SK-N-SH (cell line): Measurements from ENCODE around the gene MRPS7. TPM values are rescaled to one million over a fixed set of nuclear protein-coding genes. Genes with fewer than 3 reads are reported as not detected.

Experiments
- CTCF ChIA-PET: fragments of 300-600, 350-600 bp; formaldehyde crosslinking; extraction: SDS; loops from one replicate; lab custom pipeline; 2021; lab: Yijun Ruan, JAX
- POLR2A ChIA-PET: fragments of 350-600 bp; sonication (Branson Sonifier 250); formaldehyde crosslinking; extraction: SDS; loops from one replicate; lab custom pipeline; 2020; ENCODE audit warnings: antibody characterized with exemption, inconsistent platforms; lab: Yijun Ruan, JAX
- DNase-seq: peaks from one replicate; pipeline ENCODE4 v3.0.0; 2012
- H2AFZ ChIP-seq: fragments of 200-600 bp; sonication (generic); 2 replicates; pipeline ENCODE4 v1.8.1; 2016; ENCODE audit warnings: antibody characterized with exemption, mild to moderate bottlenecking, low read depth
- H3F3A ChIP-seq: fragments of 200-600 bp; sonication (generic); replicated peaks from 2 replicates; pipeline ENCODE3; 2016; ENCODE audit warnings: antibody characterized with exemption, mild to moderate bottlenecking; ENCODE audit not compliant: insufficient read depth
- H3K27ac ChIP-seq, 2 experiments: fragments of 200-500 bp in 1 of 2; fragments of 200-600 bp in 1 of 2; sonication (Bioruptor generic) in 1 of 2; sonication (generic), shearing (Covaris generic) in 1 of 2; 2 replicates each; pipeline versions ENCODE4 v1.5.1 to v1.6.1; 2014 to 2016; ENCODE audit warnings: low read depth in 2 of 2, inconsistent platforms in 1 of 2, low read length in 1 of 2, mild to moderate bottlenecking in 1 of 2, mixed read lengths in 1 of 2
- H3K27me3 ChIP-seq: fragments of 200-600 bp; sonication (generic), shearing (Covaris generic); 2 replicates; pipeline ENCODE4 v1.6.1; 2016; ENCODE audit warnings: mixed run types; ENCODE audit not compliant: insufficient read depth
- H3K36me3 ChIP-seq, 2 experiments: fragments of 200-500 bp in 1 of 2; fragments of 200-600 bp in 1 of 2; sonication (Bioruptor generic) in 1 of 2; sonication (generic) in 1 of 2; replicated peaks in 1 of 2; 2 replicates each; pipeline versions ENCODE3 to v1.5.1; 2014 to 2016; ENCODE audit warnings: low read length in 1 of 2, mild to moderate bottlenecking in 1 of 2; ENCODE audit not compliant: insufficient read depth in 2 of 2, control insufficient read depth in 1 of 2
- H3K4me1 ChIP-seq, 2 experiments: fragments of 200-500 bp in 1 of 2; fragments of 200-600 bp in 1 of 2; sonication (Bioruptor generic) in 1 of 2; sonication (generic), shearing (Covaris generic) in 1 of 2; 2 replicates each; pipeline versions ENCODE4 v1.5.1 to v1.6.1; 2014 to 2016; ENCODE audit warnings: low read depth in 1 of 2, low read length in 1 of 2, mixed run types in 1 of 2; ENCODE audit not compliant: insufficient read depth in 2 of 2, control insufficient read depth in 1 of 2
- H3K4me2 ChIP-seq: fragments of 200-600 bp; sonication (generic), shearing (Covaris generic); 2 replicates; pipeline ENCODE4 v1.6.1; 2017; ENCODE audit warnings: mixed run types
- H3K4me3 ChIP-seq, 2 experiments: fragments of 200-500 bp in 1 of 2; fragments of 200-600 bp in 1 of 2; sonication (Bioruptor generic) in 1 of 2; sonication (generic), shearing (Covaris generic) in 1 of 2; 2 replicates each; pipeline versions ENCODE4 v1.5.1 to v1.8.1; 2014 to 2016; ENCODE audit warnings: low read depth in 2 of 2, inconsistent platforms in 1 of 2, low read length in 1 of 2, mild to moderate bottlenecking in 1 of 2, mixed read lengths in 1 of 2, moderate library complexity in 1 of 2
- H3K79me2 ChIP-seq: fragments of 200-600 bp; sonication (generic); 2 replicates; pipeline ENCODE4 v1.8.1; 2017; ENCODE audit warnings: mild to moderate bottlenecking; ENCODE audit not compliant: insufficient read depth
- H3K9ac ChIP-seq: fragments of 200-600 bp; sonication (generic); 2 replicates; pipeline ENCODE4 v1.6.1; 2017; ENCODE audit warnings: mixed run types
- H3K9me2 ChIP-seq: fragments of 200-600 bp; sonication (generic); 2 replicates; pipeline ENCODE4 v1.6.1; 2017; ENCODE audit warnings: mixed run types
- H3K9me3 ChIP-seq: fragments of 200-600 bp; sonication (generic); 2 replicates; pipeline ENCODE4 v1.6.1; 2017; ENCODE audit warnings: mixed run types, mild to moderate bottlenecking, moderate library complexity
- H4K20me1 ChIP-seq: fragments of 200-600 bp; sonication (generic); 2 replicates; pipeline ENCODE4 v1.6.1; 2017; ENCODE audit warnings: mild to moderate bottlenecking, mixed run types; ENCODE audit not compliant: insufficient read depth
- EZH2phosphoT487 ChIP-seq: fragments of 200-600 bp; sonication (generic); IDR thresholded peaks from 2 replicates; pipeline ENCODE4 v1.6.1; 2017; ENCODE audit warnings: low read depth, mixed run types, mild to moderate bottlenecking, antibody characterized with exemption, moderate library complexity, borderline replicate concordance
- FOSL2 ChIP-seq: IDR thresholded peaks from 2 replicates; pipeline ENCODE4 v1.4.0; 2012; ENCODE audit warnings: low read depth, mild to moderate bottlenecking, moderate library complexity, borderline replicate concordance
- FOXJ3 ChIP-seq: sonication (generic); formaldehyde crosslinking; IDR thresholded peaks from 2 replicates; pipeline ENCODE4 v1.5.1; 2020; ENCODE audit warnings: mild to moderate bottlenecking, missing genetic modification reagents
- FOXM1 ChIP-seq: IDR thresholded peaks from 2 replicates; pipeline ENCODE4 v1.4.0; 2012; ENCODE audit warnings: low read depth, mild to moderate bottlenecking
- GATA2 ChIP-seq: sonication (generic); formaldehyde crosslinking; IDR thresholded peaks from 2 replicates; pipeline ENCODE4 v1.5.0; 2020; ENCODE audit warnings: mild to moderate bottlenecking, missing genetic modification reagents
- MEF2A ChIP-seq: IDR thresholded peaks from 2 replicates; pipeline ENCODE4 v1.4.0; 2012; ENCODE audit warnings: low read depth, borderline replicate concordance
- MXI1 ChIP-seq: IDR thresholded peaks from 2 replicates; pipeline ENCODE4 v1.6.1; 2012; ENCODE audit warnings: mild to moderate bottlenecking, low read depth, low read length, improper control_type of control experiment
- NFIC ChIP-seq: IDR thresholded peaks from 2 replicates; pipeline ENCODE4 v1.4.0; 2012; ENCODE audit warnings: borderline replicate concordance
- POLR2AphosphoS5 ChIP-seq: IDR thresholded peaks from 2 replicates; pipeline ENCODE4 v1.6.1; 2012; ENCODE audit warnings: low read depth, low read length
- RCOR1 ChIP-seq: fragments of 150-350 bp; IDR thresholded peaks from 2 replicates; pipeline ENCODE4 v1.6.1; 2017; ENCODE audit warnings: antibody characterized with exemption, low read length
- RFX5 ChIP-seq: IDR thresholded peaks from 2 replicates; pipeline ENCODE4 v1.6.1; 2012; ENCODE audit warnings: mild to moderate bottlenecking, improper control_type of control experiment, low read length
- RXRA ChIP-seq: IDR thresholded peaks from 2 replicates; pipeline ENCODE4 v1.4.0; 2012; ENCODE audit warnings: low read depth, mild to moderate bottlenecking, borderline replicate concordance
- SIN3A ChIP-seq: IDR thresholded peaks from 2 replicates; pipeline ENCODE4 v1.6.1; 2012; ENCODE audit warnings: low read depth, mild to moderate bottlenecking, low read length, moderate library complexity, borderline replicate concordance
- SMC3 ChIP-seq: IDR thresholded peaks from 2 replicates; pipeline ENCODE4 v1.6.1; 2012; ENCODE audit warnings: low read depth, low read length, improper control_type of control experiment
- TCF12 ChIP-seq: IDR thresholded peaks from 2 replicates; pipeline ENCODE4 v1.4.0; 2012
- TEAD4 ChIP-seq: IDR thresholded peaks from 2 replicates; pipeline ENCODE4 v1.4.0; 2012; ENCODE audit warnings: mild to moderate bottlenecking, borderline replicate concordance; ENCODE audit not compliant: insufficient read depth
- WGBS: methylation state at CpG from one replicate; pipeline ENCODE4 v1.1.6; 2017; ENCODE audit warnings: low lambda C conversion rate; 5-methylcytosine and 5-hydroxymethylcytosine counted together
- polyA plus RNA-seq, 3 experiments: library from polyadenylated mRNA; depleted of rRNA; stranded (reverse); fragments of >200 nt; gene quantifications; 2 replicates each; pipeline ENCODE4 v1.2.3, GENCODE V29; 2012
- TF ChIP-seq, protein P1 (sequence below): IDR thresholded peaks from 2 replicates; pipeline ENCODE4 v1.4.0; 2012; ENCODE audit warnings: low read depth, borderline replicate concordance
- TF ChIP-seq, protein P2 (sequence below): IDR thresholded peaks from 2 replicates; pipeline ENCODE4 v1.4.0; 2012; ENCODE audit warnings: low read depth, borderline replicate concordance
- TF ChIP-seq, protein P3 (sequence below): fragments of 200-600 bp; sonication (generic); IDR thresholded peaks from 2 replicates; pipeline ENCODE4 v1.6.1; 2017; ENCODE audit warnings: antibody characterized with exemption, mild to moderate bottlenecking, moderate library complexity
- TF ChIP-seq, protein P4 (sequence below): fragments of 150-350 bp; IDR thresholded peaks from 2 replicates; pipeline ENCODE4 v1.6.1; 2016; ENCODE audit warnings: mild to moderate bottlenecking, low read depth, low read length
- TF ChIP-seq, protein P5 (sequence below): fragments of 150-350 bp; IDR thresholded peaks from 2 replicates; pipeline ENCODE4 v1.6.1; 2017; ENCODE audit warnings: antibody characterized with exemption, low read length, low read depth, borderline replicate concordance

MRPS7 gene
- polyA plus RNA-seq, 1 of the 3 experiments (the other 2 are of a cell fraction): 82.8 TPM

DNA sequence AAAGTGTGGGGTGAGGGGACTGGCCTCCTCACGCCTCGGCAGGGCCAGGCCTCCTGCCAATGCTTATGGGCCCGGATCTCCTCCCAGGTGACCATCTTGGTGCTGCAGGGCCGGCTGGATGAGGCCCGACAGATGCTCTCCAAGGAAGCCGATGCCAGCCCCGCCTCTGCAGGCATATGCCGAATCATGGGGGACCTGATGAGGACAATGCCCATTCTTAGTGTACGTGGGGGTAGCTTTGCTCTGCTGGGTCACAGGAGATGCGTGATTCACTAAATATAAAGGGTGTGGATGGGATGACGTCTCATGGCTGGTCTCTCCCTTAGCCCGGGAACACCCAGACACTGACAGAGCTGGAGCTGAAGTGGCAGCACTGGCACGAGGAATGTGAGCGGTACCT is 36.7 kb upstream of the MRPS7 start (continued):
- TF ChIP-seq MEF2A: no peak
- TF ChIP-seq, protein P1, sequence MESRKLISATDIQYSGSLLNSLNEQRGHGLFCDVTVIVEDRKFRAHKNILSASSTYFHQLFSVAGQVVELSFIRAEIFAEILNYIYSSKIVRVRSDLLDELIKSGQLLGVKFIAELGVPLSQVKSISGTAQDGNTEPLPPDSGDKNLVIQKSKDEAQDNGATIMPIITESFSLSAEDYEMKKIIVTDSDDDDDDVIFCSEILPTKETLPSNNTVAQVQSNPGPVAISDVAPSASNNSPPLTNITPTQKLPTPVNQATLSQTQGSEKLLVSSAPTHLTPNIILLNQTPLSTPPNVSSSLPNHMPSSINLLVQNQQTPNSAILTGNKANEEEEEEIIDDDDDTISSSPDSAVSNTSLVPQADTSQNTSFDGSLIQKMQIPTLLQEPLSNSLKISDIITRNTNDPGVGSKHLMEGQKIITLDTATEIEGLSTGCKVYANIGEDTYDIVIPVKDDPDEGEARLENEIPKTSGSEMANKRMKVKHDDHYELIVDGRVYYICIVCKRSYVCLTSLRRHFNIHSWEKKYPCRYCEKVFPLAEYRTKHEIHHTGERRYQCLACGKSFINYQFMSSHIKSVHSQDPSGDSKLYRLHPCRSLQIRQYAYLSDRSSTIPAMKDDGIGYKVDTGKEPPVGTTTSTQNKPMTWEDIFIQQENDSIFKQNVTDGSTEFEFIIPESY: no peak

DNA sequence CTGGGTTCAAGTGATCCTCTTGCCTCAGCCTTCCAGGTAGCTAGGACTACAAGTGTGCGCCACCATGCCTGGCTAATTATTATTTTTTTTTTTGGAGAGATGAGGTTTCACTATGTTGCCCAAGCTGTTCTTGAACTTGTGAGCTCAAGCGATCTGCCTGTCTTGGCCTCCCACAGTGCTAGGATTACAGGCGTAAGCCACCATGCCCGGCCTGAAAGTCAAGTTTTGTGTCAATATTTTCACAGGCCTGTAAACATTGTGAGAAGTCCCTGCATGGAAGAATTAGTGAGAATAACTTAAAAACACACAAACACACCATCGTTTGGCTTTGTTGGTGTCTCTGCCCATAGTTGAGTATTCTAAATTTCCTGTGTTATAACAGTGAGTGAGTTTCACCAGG is 34.0 kb upstream of the MRPS7 start:
- Histone ChIP-seq H3K9me3 (no peaks in the 10 kb centered on the region), H3K9ac (no peak overlapping the region), H4K20me1 (no peaks in the 10 kb centered on the region), H3K4me3 (no peak overlapping the region), H3K4me2 (no peak overlapping the region), H3K27me3 (no peaks in the 10 kb centered on the region), H3K79me2 (peaks cover 7% of the 10 kb centered on the region; the same call in 1 of the 2 replicates), H2AFZ (no peak overlapping the region), H3K4me1 (no peaks in the 10 kb centered on the region), H3K27ac (no peak overlapping the region), H3K36me3 (peaks cover 50 to 60% of the 10 kb centered on the region in 2 experiments), H3K9me2 (no peaks in the 10 kb centered on the region), H3F3A (no peaks in the 10 kb centered on the region)
- ChIA-PET POLR2A (interaction anchor here (0.6 kb wide), 1 partner anchor 24 kb away, joined by 5 read pairs; no protein-coding TSS in a partner anchor), CTCF (interaction anchor here (1.2 to 6.7 kb wide), 4 partner anchors 12 to 197 kb away, joined by 3 to 79 read pairs (median 4); no protein-coding TSS in a partner anchor)
- 95% methylated on average over 5 of the region's 5 CpGs for WGBS
- DNase-seq: no peak
- TF ChIP-seq RCOR1 (no peak), TCF12 (no peak), FOXM1 (no peak), SIN3A (no peak), NFIC (no peak), POLR2AphosphoS5 (no peak), MXI1 (no peak), TEAD4 (no peak), EZH2phosphoT487 (no peak), FOXJ3 (CRISPR knock-in tag) (no peak), SMC3 (no peak), RFX5 (no peak), RXRA (no peak), GATA2 (CRISPR knock-in tag) (no peak), FOSL2 (no peak)
- TF ChIP-seq, protein P2, sequence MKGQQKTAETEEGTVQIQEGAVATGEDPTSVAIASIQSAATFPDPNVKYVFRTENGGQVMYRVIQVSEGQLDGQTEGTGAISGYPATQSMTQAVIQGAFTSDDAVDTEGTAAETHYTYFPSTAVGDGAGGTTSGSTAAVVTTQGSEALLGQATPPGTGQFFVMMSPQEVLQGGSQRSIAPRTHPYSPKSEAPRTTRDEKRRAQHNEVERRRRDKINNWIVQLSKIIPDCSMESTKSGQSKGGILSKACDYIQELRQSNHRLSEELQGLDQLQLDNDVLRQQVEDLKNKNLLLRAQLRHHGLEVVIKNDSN: no peak
- TF ChIP-seq, protein P3, sequence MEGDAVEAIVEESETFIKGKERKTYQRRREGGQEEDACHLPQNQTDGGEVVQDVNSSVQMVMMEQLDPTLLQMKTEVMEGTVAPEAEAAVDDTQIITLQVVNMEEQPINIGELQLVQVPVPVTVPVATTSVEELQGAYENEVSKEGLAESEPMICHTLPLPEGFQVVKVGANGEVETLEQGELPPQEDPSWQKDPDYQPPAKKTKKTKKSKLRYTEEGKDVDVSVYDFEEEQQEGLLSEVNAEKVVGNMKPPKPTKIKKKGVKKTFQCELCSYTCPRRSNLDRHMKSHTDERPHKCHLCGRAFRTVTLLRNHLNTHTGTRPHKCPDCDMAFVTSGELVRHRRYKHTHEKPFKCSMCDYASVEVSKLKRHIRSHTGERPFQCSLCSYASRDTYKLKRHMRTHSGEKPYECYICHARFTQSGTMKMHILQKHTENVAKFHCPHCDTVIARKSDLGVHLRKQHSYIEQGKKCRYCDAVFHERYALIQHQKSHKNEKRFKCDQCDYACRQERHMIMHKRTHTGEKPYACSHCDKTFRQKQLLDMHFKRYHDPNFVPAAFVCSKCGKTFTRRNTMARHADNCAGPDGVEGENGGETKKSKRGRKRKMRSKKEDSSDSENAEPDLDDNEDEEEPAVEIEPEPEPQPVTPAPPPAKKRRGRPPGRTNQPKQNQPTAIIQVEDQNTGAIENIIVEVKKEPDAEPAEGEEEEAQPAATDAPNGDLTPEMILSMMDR: no peak
- TF ChIP-seq, protein P4, sequence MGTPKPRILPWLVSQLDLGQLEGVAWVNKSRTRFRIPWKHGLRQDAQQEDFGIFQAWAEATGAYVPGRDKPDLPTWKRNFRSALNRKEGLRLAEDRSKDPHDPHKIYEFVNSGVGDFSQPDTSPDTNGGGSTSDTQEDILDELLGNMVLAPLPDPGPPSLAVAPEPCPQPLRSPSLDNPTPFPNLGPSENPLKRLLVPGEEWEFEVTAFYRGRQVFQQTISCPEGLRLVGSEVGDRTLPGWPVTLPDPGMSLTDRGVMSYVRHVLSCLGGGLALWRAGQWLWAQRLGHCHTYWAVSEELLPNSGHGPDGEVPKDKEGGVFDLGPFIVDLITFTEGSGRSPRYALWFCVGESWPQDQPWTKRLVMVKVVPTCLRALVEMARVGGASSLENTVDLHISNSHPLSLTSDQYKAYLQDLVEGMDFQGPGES: no peak
- TF ChIP-seq, protein P1: no peak
- TF ChIP-seq, protein P5, sequence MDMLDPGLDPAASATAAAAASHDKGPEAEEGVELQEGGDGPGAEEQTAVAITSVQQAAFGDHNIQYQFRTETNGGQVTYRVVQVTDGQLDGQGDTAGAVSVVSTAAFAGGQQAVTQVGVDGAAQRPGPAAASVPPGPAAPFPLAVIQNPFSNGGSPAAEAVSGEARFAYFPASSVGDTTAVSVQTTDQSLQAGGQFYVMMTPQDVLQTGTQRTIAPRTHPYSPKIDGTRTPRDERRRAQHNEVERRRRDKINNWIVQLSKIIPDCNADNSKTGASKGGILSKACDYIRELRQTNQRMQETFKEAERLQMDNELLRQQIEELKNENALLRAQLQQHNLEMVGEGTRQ: no peak
